Subcutaneous abdominal adipose tissue (tissue), 5 donors: ENCODE data around the gene LGR5.

Source experiments
- H3K27ac ChIP-seq: one replicate; pipeline ENCODE4 v1.7.0; 2013; ENCODE audit warnings: low read depth, mild to moderate bottlenecking, inconsistent platforms, low read length, moderate library complexity
- H3K27me3 ChIP-seq, 5 donors: one replicate each; pipeline ENCODE4 v1.7.0; 2013; ENCODE audit warnings: low read length in 5 of 5, inconsistent platforms in 1 of 5; ENCODE audit not compliant: control insufficient read depth in 5 of 5, insufficient read depth in 4 of 5
- H3K36me3 ChIP-seq, 5 donors: one replicate each; pipeline ENCODE4 v1.7.0; 2013; ENCODE audit warnings: low read length in 5 of 5; ENCODE audit not compliant: control insufficient read depth in 5 of 5, insufficient read depth in 5 of 5
- H3K4me1 ChIP-seq, 5 donors: one replicate each; pipeline ENCODE4 v1.7.0; 2013; ENCODE audit warnings: low read length in 5 of 5, mild to moderate bottlenecking in 3 of 5, moderate library complexity in 1 of 5; ENCODE audit not compliant: control insufficient read depth in 5 of 5, insufficient read depth in 5 of 5
- H3K4me3 ChIP-seq, 5 donors: one replicate each; pipeline ENCODE4 v1.7.0; 2013; ENCODE audit warnings: low read length in 5 of 5, low read depth in 1 of 5
- H3K9ac ChIP-seq, 5 donors: one replicate each; pipeline ENCODE4 v1.7.0; 2013; ENCODE audit warnings: low read length in 5 of 5, mild to moderate bottlenecking in 4 of 5, moderate library complexity in 3 of 5
- H3K9me3 ChIP-seq, 5 donors: one replicate each; pipeline ENCODE4 v1.7.0; 2013; ENCODE audit warnings: low read length in 5 of 5; ENCODE audit not compliant: control insufficient read depth in 5 of 5
- donor health status: healthy.
- donor health status: healthy.
- donor health status: healthy.
- donor health status: healthy.
- donor health status: healthy.

LGR5 gene

GRCh38 chr12:71449373-71450070 lies 9.9 kb downstream of the LGR5 start:
- no peaks in the 10 kb centered on the region for H3K4me1 ChIP-seq
- peaks cover 0 to 3% (median 0%) of the 10 kb centered on the region in 5 donors for H3K27me3 ChIP-seq
- no peak overlapping the region for H3K27ac ChIP-seq
- no peak overlapping the region for H3K4me3 ChIP-seq
- no peaks in the 10 kb centered on the region for H3K36me3 ChIP-seq
- H3K9me3 ChIP-seq, result no peaks in the 10 kb centered on the region
- H3K9ac ChIP-seq, result no peak overlapping the region

- H3K27ac ChIP-seq, result no peak overlapping the region
- no peaks in the 10 kb centered on the region for H3K4me1 ChIP-seq
- peaks cover 0 to 3% (median 0%) of the 10 kb centered on the region in 5 donors for H3K27me3 ChIP-seq
- no peak overlapping the region for H3K4me3 ChIP-seq
- H3K9ac ChIP-seq, result no peak overlapping the region
- H3K36me3 ChIP-seq, result no peaks in the 10 kb centered on the region
- H3K9me3 ChIP-seq, result no peaks in the 10 kb centered on the region
Observed at GRCh38 chr12:71452006-71452405, 12.4 kb downstream of the LGR5 start.

GRCh38 chr12:71455028-71455737 lies 15.6 kb downstream of the LGR5 start:
- Histone ChIP-seq H3K9me3 (no peaks in the 10 kb centered on the region), H3K27me3 (peaks cover 0 to 3% (median 0%) of the 10 kb centered on the region in 5 donors), H3K4me3 (no peak overlapping the region), H3K27ac (no peak overlapping the region), H3K9ac (no peak overlapping the region), H3K36me3 (no peaks in the 10 kb centered on the region), H3K4me1 (no peaks in the 10 kb centered on the region)

- Histone ChIP-seq H3K27me3 (peaks cover 0 to 3% (median 0%) of the 10 kb centered on the region in 5 donors), H3K27ac (no peak overlapping the region)
Observed at GRCh38 chr12:71456316-71456715, 16.7 kb downstream of the LGR5 start.

GRCh38 chr12:71456990-71457389 lies 17.4 kb downstream of the LGR5 start:
- Histone ChIP-seq H3K4me1 (no peaks in the 10 kb centered on the region), H3K9ac (no peak overlapping the region), H3K36me3 (no peaks in the 10 kb centered on the region), H3K9me3 (no peaks in the 10 kb centered on the region), H3K27me3 (peaks cover 0 to 3% (median 0%) of the 10 kb centered on the region in 5 donors), H3K27ac (no peak overlapping the region), H3K4me3 (no peak overlapping the region)

More at GRCh38 chr12:71456316-71456715, 16.7 kb downstream of the LGR5 start:
- Histone ChIP-seq H3K36me3 (no peaks in the 10 kb centered on the region), H3K9ac (no peak overlapping the region), H3K9me3 (no peaks in the 10 kb centered on the region), H3K4me1 (no peaks in the 10 kb centered on the region), H3K4me3 (no peak overlapping the region)

- H3K27ac ChIP-seq, result no peak overlapping the region
- no peak overlapping the region for H3K9ac ChIP-seq
- H3K4me1 ChIP-seq, result no peaks in the 10 kb centered on the region
- peaks cover 0 to 3% (median 0%) of the 10 kb centered on the region in 5 donors for H3K27me3 ChIP-seq
- no peaks in the 10 kb centered on the region for H3K36me3 ChIP-seq
- no peaks in the 10 kb centered on the region for H3K9me3 ChIP-seq
- H3K4me3 ChIP-seq, result no peak overlapping the region
Observed at GRCh38 chr12:71460318-71460717, 20.7 kb downstream of the LGR5 start.

- peaks cover 0 to 3% (median 0%) of the 10 kb centered on the region in 5 donors for H3K27me3 ChIP-seq
- H3K4me1 ChIP-seq, result no peaks in the 10 kb centered on the region
- no peak overlapping the region for H3K4me3 ChIP-seq
Observed at GRCh38 chr12:71460850-71461609, 21.4 kb downstream of the LGR5 start.

GRCh38 chr12:71461787-71462328 lies 22.3 kb downstream of the LGR5 start:
- no peak overlapping the region for H3K4me3 ChIP-seq
- H3K27me3 ChIP-seq, result peaks cover 0 to 3% (median 0%) of the 10 kb centered on the region in 5 donors
- no peaks in the 10 kb centered on the region for H3K4me1 ChIP-seq
- no peak overlapping the region for H3K27ac ChIP-seq
- no peaks in the 10 kb centered on the region for H3K36me3 ChIP-seq
- H3K9me3 ChIP-seq, result no peaks in the 10 kb centered on the region
- H3K9ac ChIP-seq, result no peak overlapping the region

More at GRCh38 chr12:71460850-71461609, 21.4 kb downstream of the LGR5 start:
- H3K27ac ChIP-seq, result no peak overlapping the region
- no peaks in the 10 kb centered on the region for H3K9me3 ChIP-seq
- no peak overlapping the region for H3K9ac ChIP-seq
- no peaks in the 10 kb centered on the region for H3K36me3 ChIP-seq

GRCh38 chr12:71465796-71466195 lies 26.2 kb downstream of the LGR5 start:
- H3K27me3 ChIP-seq, result peaks cover 0 to 3% (median 0%) of the 10 kb centered on the region in 5 donors
- no peak overlapping the region for H3K9ac ChIP-seq
- H3K27ac ChIP-seq, result no peak overlapping the region
- no peaks in the 10 kb centered on the region for H3K36me3 ChIP-seq
- no peaks in the 10 kb centered on the region for H3K9me3 ChIP-seq
- H3K4me3 ChIP-seq, result no peak overlapping the region
- no peaks in the 10 kb centered on the region for H3K4me1 ChIP-seq
